GM19468 (cell line): ENCODE data around the gene ZNF655.
"Not testable (repeated sequence)": the region's sequence is repeated elsewhere in the genome, so short reads cannot be mapped to it uniquely, and the experiment has no call there.

ENCODE experiments used
- ATAC-seq: cut with Tn5 transposase; IDR thresholded peaks from one replicate; pipeline ENCODE4 v1.9.1; 2021; ENCODE audit warnings: mild to moderate bottlenecking, moderate library complexity, moderate number of reproducible peaks; ENCODE audit not compliant: unreplicated experiment; ENCODE audit errors: extremely low read depth

ZNF655 gene, protein sequence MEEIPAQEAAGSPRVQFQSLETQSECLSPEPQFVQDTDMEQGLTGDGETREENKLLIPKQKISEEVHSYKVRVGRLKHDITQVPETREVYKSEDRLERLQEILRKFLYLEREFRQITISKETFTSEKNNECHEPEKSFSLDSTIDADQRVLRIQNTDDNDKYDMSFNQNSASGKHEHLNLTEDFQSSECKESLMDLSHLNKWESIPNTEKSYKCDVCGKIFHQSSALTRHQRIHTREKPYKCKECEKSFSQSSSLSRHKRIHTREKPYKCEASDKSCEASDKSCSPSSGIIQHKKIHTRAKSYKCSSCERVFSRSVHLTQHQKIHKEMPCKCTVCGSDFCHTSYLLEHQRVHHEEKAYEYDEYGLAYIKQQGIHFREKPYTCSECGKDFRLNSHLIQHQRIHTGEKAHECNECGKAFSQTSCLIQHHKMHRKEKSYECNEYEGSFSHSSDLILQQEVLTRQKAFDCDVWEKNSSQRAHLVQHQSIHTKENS

DNA sequence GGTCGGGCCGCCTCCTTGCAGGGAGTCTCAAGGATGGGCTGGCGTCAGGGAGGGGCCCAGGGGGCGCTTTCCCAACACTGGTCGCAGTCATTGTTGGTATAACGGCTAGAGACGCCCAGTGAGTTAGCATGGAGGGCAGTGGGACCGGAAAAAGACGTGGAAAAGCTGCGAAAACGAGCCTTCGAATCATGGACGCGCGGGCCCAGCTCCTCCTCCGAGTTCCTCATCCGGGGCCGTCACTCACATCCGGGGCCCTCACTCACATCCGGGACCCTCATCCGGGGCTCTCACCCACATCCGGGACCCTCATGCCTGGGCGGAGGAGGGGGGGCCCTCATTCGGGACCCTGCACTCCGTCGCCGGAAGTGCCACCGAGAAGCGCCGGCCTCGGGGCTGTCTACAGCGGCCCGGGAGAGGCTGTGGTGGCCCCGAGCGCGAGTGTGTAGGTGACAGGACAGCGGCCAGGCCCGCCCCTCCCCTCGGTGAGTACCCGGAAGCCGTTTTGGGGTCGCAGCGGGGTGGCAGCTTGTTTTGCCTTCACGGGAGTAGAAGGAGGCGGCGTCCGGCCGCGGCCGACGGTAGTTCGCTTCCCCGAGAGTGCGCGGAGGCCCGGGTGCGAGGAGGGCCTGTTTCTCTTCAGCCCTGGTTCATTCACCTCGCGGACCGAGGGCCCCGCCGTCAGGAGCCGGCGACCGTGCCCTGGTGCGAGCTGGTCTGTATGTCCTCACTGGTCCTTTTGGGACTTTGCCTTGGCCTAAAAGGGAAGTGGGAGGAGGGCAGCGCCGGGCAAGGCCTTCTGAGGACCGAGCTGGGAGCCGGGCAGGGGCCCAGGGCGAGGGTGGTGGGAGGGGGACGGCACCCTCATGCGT lies at the start of gene ZNF655:
Gene ZNF655 (plus strand): TSS at position 337 of the 869 bp plus-strand sequence. CDS start 1,918 bp downstream, outside the sequence.
- ATAC-seq: peak; percentile 53

DNA sequence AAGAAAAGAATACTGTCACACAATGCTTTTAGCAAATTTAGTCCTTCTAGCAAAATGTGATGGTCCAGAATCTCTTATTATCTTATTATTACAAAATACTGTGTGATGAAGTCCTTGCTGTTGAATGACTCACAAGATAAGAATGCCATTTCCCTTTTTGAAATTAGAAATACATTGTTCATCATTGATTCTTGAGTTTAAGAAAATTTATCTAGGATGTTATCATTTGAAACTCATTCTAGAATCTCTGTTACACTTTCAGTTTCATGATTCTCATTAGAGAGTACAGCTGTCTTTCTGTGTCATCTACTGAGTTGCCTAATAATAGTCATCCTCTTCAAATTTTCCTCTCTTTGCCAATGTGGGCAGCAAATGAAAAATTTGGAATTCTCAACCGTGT lies 44.4 kb upstream of the ZNF655 start:
- ATAC-seq: no peak

DNA sequence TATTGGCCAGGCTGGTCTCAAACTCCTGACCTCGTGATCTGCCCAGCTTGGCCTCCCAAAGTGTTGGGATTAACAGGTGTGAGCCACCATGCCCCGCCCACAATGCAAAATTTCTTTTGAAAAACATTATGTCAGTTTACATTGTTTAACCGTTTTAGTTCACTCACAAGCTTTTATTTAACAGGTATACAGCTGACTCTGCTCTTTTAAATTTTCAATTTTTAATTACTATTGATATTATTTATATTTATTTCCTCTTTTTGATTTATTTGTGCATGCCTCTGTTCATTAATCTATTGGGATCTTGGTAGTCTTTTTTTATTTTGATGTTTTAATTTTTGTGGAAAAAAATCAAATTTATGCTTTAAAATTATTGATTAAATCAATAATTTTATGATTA lies 37.0 kb upstream of the ZNF655 start:
- ATAC-seq: no peak

DNA sequence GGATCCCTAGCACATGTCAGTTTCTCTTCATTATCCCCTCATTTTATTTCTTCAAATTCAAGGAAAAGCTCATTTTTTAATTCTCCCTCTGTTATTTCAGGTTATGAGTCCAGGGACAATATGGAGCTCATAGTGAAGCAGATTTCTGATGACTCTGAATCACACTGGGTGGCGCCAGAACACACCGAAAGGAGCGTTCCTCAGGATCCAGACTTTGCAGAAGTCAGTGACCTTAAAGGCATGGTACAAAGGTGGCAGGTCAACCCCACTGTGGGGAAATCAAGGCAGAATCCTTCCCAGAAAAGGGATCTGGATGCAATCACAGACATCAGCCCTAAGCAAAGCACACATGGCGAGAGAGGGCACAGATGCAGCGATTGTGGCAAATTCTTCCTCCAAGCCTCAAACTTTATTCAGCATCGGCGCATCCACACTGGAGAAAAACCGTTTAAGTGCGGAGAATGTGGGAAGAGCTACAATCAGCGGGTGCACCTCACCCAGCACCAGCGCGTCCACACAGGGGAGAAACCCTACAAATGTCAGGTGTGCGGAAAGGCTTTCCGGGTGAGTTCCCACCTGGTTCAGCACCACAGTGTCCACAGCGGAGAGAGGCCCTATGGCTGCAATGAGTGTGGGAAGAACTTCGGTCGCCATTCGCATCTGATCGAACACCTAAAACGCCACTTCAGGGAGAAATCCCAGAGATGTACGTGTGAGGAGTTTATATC lies 32.6 kb upstream of the ZNF655 start:
- no peak for ATAC-seq

DNA sequence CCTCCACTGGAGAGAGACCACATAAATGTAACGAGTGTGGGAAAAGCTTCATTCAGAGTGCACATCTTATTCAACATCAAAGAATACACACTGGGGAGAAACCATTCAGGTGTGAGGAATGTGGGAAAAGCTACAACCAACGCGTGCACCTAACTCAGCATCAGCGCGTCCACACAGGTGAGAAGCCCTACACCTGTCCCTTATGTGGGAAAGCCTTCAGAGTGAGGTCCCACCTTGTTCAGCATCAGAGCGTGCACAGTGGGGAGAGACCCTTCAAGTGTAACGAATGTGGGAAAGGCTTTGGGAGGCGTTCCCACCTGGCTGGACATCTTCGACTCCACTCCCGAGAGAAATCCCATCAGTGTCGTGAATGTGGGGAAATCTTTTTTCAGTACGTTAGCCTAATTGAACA lies 27.1 kb upstream of the ZNF655 start:
- no peak for ATAC-seq

DNA sequence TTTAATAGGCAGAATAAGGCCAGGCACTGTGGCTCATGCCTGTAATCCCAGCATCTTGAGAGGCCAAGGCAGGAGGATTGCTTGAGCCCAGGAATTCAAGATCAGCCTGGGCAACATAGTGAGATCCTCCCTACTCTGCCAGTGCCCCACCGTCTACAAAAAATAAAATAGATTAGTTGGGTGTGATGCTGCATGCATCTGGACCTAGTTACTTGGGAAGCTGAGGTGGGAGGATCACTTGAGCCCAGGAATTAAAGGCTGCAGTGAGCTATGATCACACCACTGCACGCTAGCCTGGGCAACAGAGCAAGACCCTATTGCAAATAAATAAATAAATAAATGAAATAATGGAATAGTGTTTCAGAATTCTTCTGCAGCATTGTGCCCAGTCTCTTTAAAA lies 22.8 kb upstream of the ZNF655 start:
- no peak for ATAC-seq

DNA sequence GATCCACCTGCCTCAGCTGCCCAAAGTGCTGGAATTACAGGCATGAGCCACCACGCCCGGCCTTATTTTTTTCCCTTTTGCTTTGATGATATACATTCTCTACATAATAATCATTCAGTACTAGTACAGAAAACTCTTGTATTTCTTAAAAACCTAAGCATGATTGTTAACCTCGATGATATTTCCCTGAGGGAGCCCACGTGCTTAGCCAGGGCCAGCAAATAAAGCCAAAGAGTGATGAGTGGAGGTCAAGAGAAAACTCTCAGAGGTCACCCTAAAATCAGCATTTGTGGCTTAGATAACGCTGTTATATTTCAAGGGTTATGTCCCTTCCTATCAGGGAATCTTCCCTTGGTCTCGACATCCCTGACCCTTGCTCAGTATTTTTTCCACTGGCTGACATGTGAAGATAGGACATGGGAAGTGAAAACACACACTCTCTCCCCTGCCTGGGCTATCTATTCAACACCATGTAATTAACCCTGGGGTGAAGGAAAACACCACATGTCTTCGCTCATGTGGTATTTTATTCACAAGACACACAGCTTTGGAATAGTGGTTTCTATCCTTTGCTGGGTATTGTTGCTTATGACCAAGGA lies 19.1 kb upstream of the ZNF655 start:
- ATAC-seq: no peak

DNA sequence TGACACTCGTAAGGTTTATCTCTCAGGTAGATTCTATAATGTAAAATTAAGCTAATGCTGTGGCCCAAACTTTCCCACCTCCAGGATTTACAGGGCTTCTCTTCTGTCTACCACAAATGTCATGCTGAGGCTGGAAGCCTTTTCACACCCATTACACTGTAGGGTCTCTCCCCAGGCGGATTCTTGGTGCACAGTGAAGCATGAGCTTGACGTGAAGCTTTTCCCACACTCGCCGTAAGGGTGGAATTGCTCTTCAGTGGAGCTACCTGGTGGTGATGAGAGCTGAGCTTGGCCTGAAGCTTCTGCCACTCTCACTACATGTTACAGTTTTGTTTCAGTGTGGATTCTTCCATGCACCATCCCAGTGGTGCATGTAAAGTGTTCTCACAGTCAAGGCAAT lies 17.9 kb upstream of the ZNF655 start:
- no peak for ATAC-seq

DNA sequence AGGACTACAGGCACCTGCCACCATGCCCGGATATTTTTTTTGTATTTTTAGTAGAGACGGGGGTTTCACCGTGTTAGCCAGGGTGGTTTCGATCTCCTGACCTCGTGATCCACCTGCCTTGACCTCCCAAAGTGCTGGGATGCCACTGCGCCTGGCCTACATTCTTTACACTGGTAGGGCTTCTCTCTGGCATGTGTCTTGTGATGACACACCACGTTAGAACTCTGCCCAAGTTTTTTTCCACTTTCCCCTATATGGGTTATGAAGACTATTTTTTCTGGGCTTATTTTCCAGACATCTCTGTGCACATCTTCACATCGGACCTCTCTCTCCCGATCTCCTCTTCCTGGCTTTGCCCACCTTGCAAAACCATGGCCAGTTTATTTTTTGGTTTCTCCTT lies 17.2 kb upstream of the ZNF655 start:
- ATAC-seq: no peak

DNA sequence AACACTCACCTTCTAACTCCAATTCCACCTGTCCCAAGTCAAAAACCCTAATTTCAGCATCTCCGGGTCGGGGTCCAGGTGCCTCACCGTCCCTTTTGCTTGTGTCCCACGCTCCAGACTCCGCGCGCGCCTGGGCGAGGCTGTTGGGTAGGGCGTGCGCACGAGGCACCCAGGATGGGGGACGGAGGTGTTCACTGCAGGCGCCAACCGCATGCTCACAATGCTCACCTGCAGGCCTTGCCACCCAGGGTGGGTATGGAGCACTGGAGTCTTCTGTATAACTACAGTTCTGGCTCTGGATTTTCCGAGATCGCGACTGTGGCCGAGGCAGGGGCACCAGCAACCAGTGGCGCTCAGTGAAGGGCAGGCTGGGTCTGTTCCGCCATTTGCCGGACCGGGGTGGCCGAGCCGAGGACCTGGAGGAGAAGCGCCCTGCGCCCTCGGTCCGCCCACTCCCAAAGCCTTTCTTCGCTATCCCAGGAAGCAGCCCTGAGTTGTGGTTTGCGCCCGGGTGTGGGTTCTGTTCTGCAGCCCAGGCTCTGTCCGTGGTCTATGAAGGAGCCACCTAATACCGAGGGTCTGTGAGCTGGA lies 15.3 kb upstream of the ZNF655 start:
- no peak for ATAC-seq

DNA sequence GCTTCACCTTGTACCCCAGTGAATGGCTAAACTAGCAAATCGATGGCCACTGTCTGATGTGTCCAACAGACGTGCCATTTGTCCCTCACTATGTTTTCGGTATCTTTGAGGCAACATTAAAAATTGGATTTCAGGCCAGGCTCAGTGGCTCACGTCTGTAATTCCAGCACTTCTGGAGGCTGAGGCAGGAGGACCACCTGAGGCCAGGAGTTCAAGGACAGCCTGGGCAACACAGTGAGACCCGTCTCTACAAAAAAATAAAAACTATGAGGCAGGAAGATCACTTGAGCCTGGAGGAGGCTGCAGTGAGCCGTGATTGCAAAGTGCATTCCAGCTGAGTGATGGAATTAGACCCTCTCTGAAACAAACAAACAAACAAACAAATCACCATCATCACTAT lies 14.5 kb upstream of the ZNF655 start:
- ATAC-seq: no peak

DNA sequence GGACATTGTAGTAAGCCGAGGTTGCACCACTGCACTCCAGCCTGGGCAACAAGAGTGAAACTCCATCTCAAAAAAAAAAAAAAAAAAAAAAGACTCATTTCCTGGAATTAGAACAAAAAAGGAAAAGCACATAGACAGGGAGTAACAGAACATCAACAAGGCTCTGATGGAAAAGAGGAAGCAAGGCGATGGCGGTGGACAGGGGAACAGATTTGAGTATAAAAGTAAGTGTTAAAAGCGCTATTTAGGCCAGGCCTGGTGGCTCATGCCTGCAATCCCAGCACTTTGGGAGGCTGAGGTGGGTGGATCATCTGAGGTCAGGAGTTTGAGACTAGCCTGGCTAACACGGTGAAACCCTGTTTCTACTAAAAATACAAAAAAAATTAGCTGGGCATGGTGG lies 13.1 kb upstream of the ZNF655 start:
- not testable (repeated sequence) for ATAC-seq

DNA sequence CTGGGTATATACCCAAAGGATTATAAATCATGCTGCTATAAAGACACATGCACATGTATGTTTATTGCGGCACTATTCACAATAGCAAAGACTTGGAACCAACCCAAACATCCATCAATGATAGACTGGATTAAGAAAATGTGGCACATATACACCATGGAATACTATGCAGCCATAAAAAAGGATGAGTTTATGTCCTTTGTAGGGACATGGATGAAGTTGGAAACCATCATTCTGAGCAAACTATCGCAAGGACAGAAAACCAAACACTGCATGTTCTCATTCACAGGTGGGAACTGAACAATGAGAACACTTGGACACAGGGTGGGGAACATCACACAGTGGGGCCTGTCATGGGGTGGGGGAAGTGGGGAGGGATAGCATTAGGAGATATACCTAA lies 8.9 kb upstream of the ZNF655 start:
- not testable (repeated sequence) for ATAC-seq

DNA sequence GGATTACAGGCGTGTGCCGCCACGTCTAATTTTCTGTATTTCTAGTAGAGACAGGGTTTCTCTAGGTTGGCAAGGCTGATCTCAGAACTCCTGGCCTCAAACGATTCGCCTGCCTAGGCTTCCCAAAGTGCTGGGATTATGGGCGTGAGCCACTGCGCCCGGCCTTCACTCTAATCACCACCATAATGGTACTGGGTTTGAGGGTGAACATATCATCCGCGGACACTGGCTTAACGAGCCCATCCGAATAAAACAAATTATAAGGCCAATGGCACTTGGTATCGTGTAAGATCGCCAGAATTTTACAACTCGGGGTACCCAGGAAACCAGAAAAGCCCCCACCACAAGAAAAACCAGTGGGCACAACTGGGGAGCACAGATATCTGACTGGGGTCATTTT lies 7.1 kb upstream of the ZNF655 start:
- ATAC-seq: no peak

DNA sequence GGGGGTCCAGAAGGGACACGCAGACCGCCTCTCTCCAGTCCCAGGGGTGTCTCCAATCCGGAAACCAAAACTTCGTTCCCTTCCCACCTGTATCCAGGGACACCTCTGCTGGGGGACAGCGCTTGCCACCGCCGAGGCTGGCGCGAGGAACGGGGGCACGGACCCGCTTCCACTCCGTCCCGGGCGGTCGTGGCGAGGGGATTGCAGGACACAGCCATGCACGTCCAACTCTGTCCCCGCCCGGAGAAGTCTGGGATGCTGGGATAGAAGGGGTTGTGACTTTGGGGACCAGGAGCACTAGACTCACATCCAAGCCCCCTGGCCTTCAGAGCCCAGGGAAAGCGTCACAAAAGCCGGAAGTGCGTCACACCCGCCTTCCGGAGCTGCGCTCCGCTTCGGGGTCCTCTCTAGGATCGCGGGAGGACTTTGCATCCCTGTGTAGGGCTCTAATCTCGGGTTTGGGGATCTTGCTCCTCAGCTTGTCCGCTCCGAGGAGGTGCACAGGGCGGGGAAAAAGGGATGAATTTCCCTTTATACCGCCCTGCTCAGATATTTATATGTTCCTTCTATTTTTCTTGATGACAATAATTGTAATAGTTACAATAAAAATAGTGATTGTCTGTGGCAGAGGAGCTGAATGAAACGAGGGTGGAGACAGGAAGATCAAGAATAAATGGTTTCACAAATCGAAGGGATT lies 6.5 kb upstream of the ZNF655 start, which contains the start of gene FAM200A:
Gene FAM200A (minus strand): TSS at position 348 of the 697 bp plus-strand sequence. CDS start 3,707 bp downstream, outside the sequence.
- ATAC-seq: no peak

DNA sequence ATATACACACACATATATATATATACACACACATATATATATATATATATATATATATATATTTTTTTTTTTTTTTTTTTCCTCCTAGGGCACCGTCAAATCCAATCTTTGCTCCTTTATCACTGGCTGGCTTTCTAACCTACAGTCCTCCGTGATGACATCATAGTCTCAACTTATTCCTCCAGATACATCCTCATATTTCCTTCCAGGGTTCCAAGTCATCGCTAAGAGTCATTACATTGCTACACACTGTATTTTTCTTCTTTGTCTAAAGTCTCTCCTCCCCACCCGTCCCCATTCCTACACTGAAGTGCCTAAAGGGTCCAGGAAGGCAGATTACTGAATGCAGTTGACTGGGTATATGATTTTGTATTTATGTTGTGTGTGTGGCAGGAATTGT lies 5.4 kb upstream of the ZNF655 start:
- ATAC-seq: no peak

DNA sequence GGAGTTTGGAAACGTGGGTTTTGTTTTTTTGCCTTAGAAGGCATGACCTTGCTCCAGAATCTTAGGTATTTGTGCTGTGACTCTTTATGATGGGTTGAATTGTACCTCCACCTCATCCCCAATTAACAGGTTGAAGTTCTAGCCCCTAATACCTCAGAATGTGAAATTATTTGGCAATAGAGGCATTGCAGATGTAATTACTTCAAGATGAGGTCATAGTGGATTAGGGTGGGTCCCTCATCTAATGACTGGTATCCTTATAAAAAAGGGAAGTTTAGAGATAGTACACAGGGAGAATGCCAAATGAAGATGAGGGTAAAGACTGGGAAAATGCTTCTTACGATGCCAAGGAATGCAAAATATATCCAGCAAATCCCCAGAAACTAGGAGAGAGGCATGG lies 3.5 kb upstream of the ZNF655 start:
- no peak for ATAC-seq

DNA sequence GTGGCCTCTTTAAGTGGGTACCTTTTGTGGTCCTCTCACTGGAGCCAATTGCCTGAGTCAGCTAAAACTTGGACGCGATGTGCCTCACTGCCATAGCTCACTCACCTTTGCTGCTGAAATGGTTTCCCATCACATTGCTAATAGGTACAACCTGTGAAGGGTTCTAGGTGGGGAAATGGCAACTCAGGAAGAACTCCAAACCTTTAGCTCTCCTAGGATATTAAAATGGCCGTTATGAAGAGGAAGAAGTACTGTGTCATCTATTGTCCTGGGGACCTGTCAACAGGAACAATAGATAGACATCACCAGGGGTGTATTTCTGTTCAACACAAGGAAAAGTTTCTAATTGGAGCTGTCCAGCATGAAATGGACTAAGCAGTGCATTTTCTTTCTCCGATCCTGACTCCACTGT lies 1.2 kb upstream of the ZNF655 start:
- no peak for ATAC-seq

DNA sequence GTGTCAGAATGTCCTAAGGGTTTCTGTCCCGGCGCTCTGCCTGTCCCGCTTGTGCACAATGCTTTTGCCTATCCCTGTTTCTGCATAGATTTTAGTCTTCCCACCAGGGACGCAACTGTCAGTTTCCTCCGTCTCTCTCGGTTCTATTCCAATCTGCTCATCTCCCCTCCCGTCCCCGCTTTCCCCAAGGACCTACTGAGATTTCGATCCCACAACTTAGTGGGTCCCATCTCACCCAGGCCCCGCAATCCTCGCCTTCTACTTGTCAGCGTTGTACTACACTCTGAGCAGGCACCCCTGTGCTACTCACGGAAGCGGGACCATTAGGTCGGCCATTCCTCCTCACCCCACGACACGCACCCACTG lies 519 bp upstream of the ZNF655 start:
- ATAC-seq: no peak
